Left ventricle myocardium superior (tissue), 1 donor: ENCODE data around the gene ARFGEF2. TPM values are rescaled to one million over a fixed set of nuclear protein-coding genes. Genes with fewer than 3 reads are reported as not detected.
"Not testable (repeated sequence)": the region's sequence is repeated elsewhere in the genome, so short reads cannot be mapped to it uniquely, and the experiment has no call there.

Source experiments
- ATAC-seq: fragments of 200-7000 bp; cut with Tn5 transposase; one replicate; pipeline ENCODE4 v1.9.1; 2020; ENCODE audit warnings: mild to moderate bottlenecking, moderate library complexity
- DNase-seq: peaks from one replicate; pipeline ENCODE4 v3.0.0-alpha.2; 2020
- intact Hi-C: fragments of 100-400 bp; cut with micrococcal nuclease; formaldehyde crosslinking; loops from one replicate; pipeline ENCODE4 v1.11.0; 2022
- total RNA-seq: library from RNA; stranded (reverse); fragmentation: NEBNext Ultra II Directional; extraction: Animal tissue kit (Norgen Biotek cat#: 25700); gene quantifications from one replicate; pipeline ENCODE4 v1.2.1, GENCODE V29; 2021
- donor health status: DM: no; HTN: yes; CAD: no; lungs with severe emphysema.

ARFGEF2 gene
- total RNA-seq, 1 donor from 2014 or later = 44.9 TPM

- DNase-seq = no peak
- peak; percentile 56 for ATAC-seq
- intact Hi-C loops = no loop called here
These were observed 109.6 kb downstream of the ARFGEF2 start for GRCh38 chr20:49030954-49031619.

GRCh38 chr20:49032455-49032854, 110.9 kb downstream of the ARFGEF2 start:
- DNase-seq (no peak), ATAC-seq (no peak)
- intact Hi-C loops = no loop called here

DNA sequence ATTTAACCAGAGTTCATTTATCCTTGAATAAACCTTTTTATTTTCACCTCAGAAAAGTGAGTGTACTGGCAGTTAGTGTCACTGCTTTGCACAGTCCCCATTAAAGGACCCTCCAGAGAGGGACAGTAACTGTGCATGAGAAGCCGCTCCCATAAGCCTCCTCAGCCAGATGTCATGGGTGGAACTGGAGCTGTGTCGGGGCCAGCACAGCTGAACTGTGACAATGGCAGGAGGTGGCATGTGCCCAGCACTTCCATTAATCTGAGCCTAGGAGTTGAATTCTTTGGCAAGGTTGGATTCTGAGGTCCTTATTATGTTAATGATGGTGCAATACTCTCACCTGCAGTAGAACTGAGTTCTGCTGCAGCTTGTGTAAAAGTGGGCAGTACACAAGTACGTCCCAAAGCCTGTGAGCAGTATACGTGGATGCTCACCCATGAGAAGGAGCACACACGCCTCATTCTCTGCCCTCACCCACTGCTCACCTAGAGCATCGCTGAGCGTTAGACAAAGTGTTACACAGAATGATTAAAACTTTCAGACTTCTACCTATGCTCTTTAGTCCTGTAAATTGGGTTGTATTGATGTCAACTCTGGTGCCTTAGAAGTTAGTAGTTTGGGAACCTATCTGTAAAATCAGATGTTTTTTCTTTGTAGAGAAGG, 112.7 kb downstream of the ARFGEF2 start:
- intact Hi-C loops = no loop called here
- DNase-seq = no peak
- ATAC-seq = no peak

- ATAC-seq (peak; percentile 18), DNase-seq (no peak)
- intact Hi-C loops = no loop called here
These were observed 116.5 kb downstream of the ARFGEF2 start for GRCh38 chr20:49037962-49038387.

- no peak for DNase-seq
- intact Hi-C loops = no loop called here
- no peak for ATAC-seq
These were observed 118.3 kb downstream of the ARFGEF2 start for GRCh38 chr20:49039854-49040253.

GRCh38 chr20:49043000-49043399, 121.5 kb downstream of the ARFGEF2 start:
- intact Hi-C loops = no loop called here
- no peak for DNase-seq
- ATAC-seq = no peak

DNA sequence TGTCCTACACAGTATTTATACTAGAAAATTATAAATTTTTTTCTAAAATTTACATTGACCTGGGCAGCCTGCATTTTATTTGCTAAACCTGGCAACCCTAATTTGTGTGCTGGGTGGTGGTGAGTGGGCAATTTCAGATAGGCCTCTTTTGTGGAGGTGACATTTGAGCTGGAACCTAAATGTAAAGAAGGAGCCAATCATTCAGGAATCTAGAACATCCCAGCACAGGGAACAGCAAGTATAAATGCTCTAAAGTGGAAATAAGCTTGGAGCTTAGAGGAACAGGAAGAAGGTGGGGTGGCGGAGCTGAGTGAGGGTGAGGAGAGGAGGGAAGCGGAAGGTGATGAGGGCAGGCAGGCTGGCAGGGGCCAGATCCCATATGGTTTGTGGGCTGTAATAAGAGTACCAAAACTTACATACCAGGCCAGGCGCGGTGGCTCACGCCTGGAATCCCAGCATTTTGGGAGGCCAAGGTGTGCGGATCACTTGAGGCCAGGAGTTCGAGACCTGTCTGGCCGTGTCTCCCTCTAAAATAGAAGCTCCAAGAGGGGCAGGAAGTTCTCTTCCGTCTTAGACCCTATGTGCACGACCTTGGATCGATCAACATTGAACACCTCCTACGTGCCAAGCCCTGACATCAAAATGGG, 124.1 kb downstream of the ARFGEF2 start:
- ATAC-seq (peak; percentile 15), DNase-seq (peak; percentile 52)
- intact Hi-C loops = no loop called here

DNA sequence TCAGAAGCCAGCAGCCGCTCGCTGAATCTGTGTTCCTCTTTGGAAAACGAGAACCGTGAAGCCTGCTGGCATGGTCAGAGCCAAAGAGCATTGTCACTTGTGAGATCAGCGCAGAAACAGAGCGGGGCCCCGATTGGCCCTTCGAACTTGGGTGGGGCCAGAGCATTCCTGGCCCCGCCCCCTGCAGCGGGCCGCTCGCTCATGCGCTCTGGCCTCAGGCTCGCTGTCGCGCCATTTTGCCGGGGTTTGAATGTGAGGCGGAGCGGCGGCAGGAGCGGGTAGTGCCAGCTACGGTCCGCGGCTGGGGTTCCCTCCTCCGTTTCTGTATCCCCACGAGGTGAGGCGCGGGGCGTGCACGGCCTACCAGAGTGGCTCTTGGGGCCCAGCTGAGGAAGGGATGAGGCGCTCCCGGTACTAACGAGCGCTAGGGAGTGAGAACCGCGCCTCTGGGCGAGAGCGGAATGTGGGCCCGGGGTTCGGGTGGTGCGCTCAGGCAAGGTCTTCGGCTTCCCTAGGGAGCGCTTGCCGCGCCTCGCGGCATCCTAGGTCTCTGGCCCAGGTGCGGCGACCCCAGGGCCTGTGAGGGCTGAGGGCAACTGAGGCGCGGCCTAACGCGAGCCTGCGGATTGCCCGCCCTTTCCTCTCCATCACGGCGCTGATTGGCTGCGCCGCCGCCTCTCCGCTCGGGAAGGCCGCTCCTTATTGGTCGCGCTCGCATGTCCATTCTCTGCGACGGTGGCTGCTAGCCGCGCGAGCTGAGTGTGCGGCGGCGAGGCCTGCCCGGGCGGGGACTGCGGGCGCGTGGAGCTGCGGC, 124.8 kb downstream of the ARFGEF2 start, which contains the start of gene CSE1L:
CSE1L (plus strand) TSS at position 226 of the 814 bp plus-strand sequence. CDS start 12,152 bp downstream, outside the sequence.
- ATAC-seq (peak; percentile 97), DNase-seq (peak; percentile 97)
- intact Hi-C loops = no loop called here

DNA sequence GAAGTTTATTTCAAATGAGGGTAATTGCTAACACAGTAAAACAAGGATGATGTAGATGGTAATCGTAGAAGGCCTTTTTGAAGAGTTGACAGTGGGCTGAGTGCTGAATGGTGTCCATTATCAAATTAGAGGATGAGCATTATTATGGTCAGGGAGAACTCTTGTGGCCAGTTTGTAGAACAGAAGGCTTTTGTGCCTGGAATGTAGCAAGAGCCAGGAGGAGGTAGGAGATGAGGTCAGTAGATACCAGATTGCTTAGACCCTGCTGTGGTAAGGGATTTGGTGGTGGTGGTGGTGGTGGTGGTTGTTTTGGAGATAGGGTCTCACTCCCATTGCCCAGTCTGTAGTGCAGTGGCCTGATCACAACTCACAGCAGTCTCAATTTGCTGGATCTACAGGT, 130.8 kb downstream of the ARFGEF2 start:
- intact Hi-C loops = no loop called here
- DNase-seq (no peak), ATAC-seq (no peak)

DNA sequence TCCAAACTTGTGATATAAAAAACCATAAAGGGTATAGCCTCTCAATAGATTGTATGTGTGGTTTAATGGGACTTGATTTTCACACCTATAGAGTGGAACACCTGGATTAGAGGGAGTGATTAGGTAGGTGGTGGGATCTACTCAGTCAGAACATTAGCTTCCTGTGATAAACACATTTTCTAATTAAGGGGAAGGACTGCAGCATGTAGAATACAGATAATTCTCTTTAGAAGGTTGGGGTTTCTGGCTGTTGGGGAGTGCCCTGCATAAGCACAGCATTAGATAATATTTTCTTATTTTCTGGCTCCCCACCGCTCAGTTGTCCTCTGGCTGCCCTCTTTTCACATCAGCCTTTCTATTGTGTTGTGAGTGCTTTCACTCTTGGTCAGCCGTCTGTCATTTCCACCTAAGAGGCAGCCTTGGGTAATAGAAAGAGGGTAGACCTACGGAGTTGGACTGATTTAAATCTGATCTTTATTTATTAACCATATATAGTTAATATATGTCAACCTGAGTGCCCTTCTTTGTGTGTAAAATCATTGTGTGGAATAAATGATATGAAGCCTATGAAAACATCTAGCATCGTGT, 132.6 kb downstream of the ARFGEF2 start:
- intact Hi-C loops = no loop called here
- ATAC-seq = peak; percentile 32

DNA sequence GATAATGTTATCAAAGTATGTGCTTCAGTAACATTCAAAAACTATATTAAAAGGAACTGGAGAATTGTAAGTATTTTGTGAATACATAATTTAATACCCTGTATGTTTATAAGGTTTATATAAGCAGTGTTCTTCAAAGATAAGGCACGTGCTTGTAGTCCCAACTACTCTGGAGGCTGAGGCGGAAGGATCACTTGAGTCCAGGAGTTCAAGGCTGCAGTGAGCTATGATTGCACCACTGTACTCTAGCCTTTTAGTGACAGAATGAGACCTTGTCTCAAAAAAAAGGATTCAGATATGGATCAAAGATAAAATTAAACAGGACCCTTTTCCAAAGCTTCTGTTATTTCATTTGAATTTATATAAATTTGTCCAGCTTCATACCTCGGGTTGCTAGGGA, 141.8 kb downstream of the ARFGEF2 start:
- ATAC-seq = no peak
- DNase-seq = no peak
- intact Hi-C loops = no loop called here

More for the DNA sequence above, 132.6 kb downstream of the ARFGEF2 start:
- no peak for DNase-seq

DNA sequence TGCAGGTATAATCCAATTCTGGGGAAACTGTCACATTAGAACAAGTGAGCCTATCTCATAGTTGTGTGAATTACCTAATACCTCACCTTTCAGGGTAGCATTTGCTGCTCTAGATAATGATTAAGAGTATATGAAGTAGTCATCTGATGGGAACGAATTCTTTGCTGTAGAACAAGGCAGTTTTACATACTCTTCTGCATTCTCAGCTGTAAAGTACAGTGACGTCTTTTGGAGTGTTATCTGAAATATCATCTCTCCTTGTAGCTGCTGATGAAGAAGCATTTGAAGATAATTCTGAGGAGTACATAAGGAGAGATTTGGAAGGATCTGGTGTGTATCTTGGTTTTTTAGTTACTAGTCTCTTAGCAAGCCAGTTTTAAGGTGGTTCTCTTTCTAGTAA, 153.0 kb downstream of the ARFGEF2 start:
- ATAC-seq = no peak
- no peak for DNase-seq
- intact Hi-C loops = loop anchor here (10.0 kb wide), 1 partner anchor 50 kb away; no protein-coding TSS in a partner anchor

DNA sequence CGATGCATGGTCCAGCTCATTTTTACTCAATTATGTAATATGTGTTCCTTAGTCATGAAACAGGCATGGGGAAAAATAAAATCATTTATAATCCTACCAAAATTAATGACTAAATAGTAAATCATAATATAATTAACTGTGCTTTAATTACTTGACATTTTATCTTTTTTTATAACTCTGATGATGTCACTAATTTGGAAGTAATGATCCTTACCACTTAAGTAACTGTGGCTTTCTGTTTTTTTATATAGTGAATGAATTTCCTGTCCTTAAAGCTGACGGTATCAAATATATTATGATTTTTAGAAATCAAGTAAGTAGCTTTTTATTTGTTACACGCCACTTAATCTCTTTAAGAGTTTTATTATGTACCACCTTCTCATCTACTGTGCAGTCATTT, 156.8 kb downstream of the ARFGEF2 start:
- no peak for ATAC-seq
- intact Hi-C loops = loop anchor here (10.0 kb wide), 1 partner anchor 54 kb away; no protein-coding TSS in a partner anchor
- DNase-seq = no peak

GRCh38 chr20:49082295-49082694, 160.8 kb downstream of the ARFGEF2 start:
- intact Hi-C loops, ATAC-seq, DNase-seq: not testable (repeated sequence)

Other genes with a start within 250 kb of the ARFGEF2 start
- 8.3 TPM for gene PREX1, start 93.7 kb upstream of the ARFGEF2 start, total RNA-seq
- gene CSE1L, start 124.6 kb downstream of the ARFGEF2 start, total RNA-seq = 40.0 TPM